ENCODE measurements around the gene ANGPTL3. TPM values are rescaled to one million over a fixed set of nuclear protein-coding genes. Genes with fewer than 3 reads are reported as not detected.
"Not testable (repeated sequence)": the region's sequence is repeated elsewhere in the genome, so short reads cannot be mapped to it uniquely, and the experiment has no call there.

ANGPTL3 gene, protein sequence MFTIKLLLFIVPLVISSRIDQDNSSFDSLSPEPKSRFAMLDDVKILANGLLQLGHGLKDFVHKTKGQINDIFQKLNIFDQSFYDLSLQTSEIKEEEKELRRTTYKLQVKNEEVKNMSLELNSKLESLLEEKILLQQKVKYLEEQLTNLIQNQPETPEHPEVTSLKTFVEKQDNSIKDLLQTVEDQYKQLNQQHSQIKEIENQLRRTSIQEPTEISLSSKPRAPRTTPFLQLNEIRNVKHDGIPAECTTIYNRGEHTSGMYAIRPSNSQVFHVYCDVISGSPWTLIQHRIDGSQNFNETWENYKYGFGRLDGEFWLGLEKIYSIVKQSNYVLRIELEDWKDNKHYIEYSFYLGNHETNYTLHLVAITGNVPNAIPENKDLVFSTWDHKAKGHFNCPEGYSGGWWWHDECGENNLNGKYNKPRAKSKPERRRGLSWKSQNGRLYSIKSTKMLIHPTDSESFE
- total RNA-seq: not detected in 2 replicates

DNA sequence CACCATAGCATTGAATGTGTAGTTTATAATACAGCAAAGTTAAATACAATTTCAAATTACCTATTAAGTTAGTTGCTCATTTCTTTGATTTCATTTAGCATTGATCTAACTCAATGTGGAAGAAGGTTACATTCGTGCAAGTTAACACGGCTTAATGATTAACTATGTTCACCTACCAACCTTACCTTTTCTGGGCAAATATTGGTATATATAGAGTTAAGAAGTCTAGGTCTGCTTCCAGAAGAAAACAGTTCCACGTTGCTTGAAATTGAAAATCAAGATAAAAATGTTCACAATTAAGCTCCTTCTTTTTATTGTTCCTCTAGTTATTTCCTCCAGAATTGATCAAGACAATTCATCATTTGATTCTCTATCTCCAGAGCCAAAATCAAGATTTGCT, at the start of gene ANGPTL3:
Gene ANGPTL3, plus strand, starts transcription at position 240 of the 400 bp plus-strand sequence. Its CDS starts 47 bp downstream, at position 287.
- Mint-ChIP-seq H3K27me3 (no peaks in the 10 kb centered on the region), H3K36me3 (ENCODE audit: low read depth) (no peaks in the 10 kb centered on the region), H3K4me1 (no peaks in the 10 kb centered on the region), H3K9me3 (no peaks in the 10 kb centered on the region), H3K27ac (no peak within 1 kb of the TSS), H3K4me3 (no peak within 1 kb of the TSS)
- ChIA-PET POLR2A (no interaction called here), CTCF (no interaction called here)
- ATAC-seq (ENCODE audit: low read depth) (no peak), DNase-seq (no peak)
- intact Hi-C loops (cut with micrococcal nuclease): no loop called here
- TF ChIP-seq, protein P1, sequence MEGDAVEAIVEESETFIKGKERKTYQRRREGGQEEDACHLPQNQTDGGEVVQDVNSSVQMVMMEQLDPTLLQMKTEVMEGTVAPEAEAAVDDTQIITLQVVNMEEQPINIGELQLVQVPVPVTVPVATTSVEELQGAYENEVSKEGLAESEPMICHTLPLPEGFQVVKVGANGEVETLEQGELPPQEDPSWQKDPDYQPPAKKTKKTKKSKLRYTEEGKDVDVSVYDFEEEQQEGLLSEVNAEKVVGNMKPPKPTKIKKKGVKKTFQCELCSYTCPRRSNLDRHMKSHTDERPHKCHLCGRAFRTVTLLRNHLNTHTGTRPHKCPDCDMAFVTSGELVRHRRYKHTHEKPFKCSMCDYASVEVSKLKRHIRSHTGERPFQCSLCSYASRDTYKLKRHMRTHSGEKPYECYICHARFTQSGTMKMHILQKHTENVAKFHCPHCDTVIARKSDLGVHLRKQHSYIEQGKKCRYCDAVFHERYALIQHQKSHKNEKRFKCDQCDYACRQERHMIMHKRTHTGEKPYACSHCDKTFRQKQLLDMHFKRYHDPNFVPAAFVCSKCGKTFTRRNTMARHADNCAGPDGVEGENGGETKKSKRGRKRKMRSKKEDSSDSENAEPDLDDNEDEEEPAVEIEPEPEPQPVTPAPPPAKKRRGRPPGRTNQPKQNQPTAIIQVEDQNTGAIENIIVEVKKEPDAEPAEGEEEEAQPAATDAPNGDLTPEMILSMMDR (IDR thresholded peaks at IDR 0.05): no peak

DNA sequence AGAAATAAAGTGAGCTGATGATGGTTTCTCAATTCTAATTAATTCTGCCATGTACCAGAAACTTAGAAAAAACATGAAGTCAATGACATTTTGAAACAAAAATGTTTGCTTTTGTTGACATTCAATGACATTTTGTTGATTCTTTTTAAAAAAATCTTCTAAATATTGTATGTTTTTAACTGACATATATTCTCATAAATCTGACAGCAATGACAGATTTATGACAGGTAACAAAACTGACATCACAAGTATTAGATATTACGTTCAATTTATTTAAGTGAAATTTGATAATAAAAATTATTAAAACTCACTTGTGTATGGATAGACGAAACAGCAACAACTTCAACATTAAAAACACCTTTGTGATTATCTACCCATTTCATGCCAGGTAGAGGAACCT, 36.0 kb upstream of the ANGPTL3 start:
- CTCF ChIA-PET: no interaction called here
- intact Hi-C loops (cut with micrococcal nuclease): no loop called here
- POLR2A ChIA-PET: no interaction called here

DNA sequence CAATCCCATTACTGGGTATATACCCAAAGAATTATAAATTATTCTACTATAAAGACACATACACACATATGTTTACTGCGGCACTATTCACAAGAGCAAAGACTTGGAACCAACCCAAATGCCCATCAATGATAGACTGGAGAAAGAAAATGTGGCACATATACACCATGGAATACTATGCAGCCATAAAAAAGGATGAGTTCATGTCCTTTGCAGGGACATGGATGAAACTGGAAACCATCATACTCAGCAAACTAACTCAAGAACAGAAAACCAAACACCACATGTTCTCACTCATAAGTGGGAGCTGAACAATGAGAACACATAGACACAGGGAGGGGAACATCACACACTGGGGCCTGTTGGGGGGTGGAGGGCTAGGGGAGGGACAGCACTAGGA, 30.1 kb upstream of the ANGPTL3 start:
- peaks cover 24% of the 10 kb centered on the region for H3K36me3 Mint-ChIP-seq (ENCODE audit: low read depth)
- H3K4me3 Mint-ChIP-seq; ATAC-seq (ENCODE audit: low read depth); CTCF ChIA-PET; DNase-seq; POLR2A ChIA-PET; H3K27me3 Mint-ChIP-seq; H3K27ac Mint-ChIP-seq; H3K9me3 Mint-ChIP-seq; intact Hi-C loops (cut with micrococcal nuclease): not testable (repeated sequence)
- H3K4me1 Mint-ChIP-seq: peaks cover 11% of the 10 kb centered on the region

More for the DNA sequence above, 36.0 kb upstream of the ANGPTL3 start:
- TF ChIP-seq, protein P1 (IDR thresholded peaks at IDR 0.05): no peak
- Mint-ChIP-seq H3K4me3 (no peak overlapping the region), H3K27me3 (no peaks in the 10 kb centered on the region), H3K4me1 (peaks cover 11% of the 10 kb centered on the region), H3K9me3 (no peaks in the 10 kb centered on the region), H3K36me3 (ENCODE audit: low read depth) (peaks cover 16% of the 10 kb centered on the region), H3K27ac (no peak overlapping the region)
- DNase-seq (no peak), ATAC-seq (ENCODE audit: low read depth) (no peak)

DNA sequence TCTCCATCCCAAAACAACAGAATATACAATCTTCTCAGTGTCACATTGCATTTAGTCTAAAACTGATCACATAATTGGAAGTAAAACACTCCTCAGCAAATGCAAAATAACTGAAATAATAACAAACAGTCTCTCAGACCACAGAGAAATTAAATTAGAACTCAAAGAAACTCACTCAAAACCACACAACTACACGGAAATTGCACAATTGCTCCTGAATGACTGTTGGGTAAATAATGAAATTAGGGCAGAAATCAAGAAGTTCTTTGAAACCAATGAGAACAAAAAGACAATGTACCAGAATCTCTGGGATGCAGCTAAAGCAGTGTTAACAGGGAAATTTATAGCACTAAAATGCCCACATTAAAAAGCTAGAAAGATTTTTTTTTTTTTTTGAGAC, 29.4 kb upstream of the ANGPTL3 start:
- CTCF ChIA-PET; H3K9me3 Mint-ChIP-seq; POLR2A ChIA-PET; intact Hi-C loops (cut with micrococcal nuclease); H3K4me3 Mint-ChIP-seq; DNase-seq; ATAC-seq (ENCODE audit: low read depth); H3K27ac Mint-ChIP-seq; H3K27me3 Mint-ChIP-seq: not testable (repeated sequence)
- H3K36me3 Mint-ChIP-seq (ENCODE audit: low read depth): peaks cover 29% of the 10 kb centered on the region
- peaks cover 11% of the 10 kb centered on the region for H3K4me1 Mint-ChIP-seq

DNA sequence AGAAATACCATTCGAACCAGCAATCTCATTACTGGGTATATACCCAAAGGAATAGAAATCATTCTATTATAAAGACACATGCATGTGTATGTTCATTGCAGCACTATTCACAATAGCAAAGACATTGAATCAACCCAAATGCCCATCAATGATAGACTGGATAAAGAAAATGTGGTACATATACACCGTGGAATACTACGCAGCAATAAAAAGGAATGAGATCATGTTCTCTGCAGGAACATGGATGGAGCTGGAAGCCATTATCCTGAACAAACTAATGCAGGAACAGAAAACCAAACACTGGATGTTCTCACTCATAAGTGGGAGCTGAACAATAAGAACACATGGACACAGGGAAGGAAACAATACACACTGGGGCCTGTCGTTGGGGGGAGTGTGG, 25.8 kb upstream of the ANGPTL3 start:
- POLR2A ChIA-PET; H3K9me3 Mint-ChIP-seq; intact Hi-C loops (cut with micrococcal nuclease); H3K27me3 Mint-ChIP-seq; H3K27ac Mint-ChIP-seq; H3K4me3 Mint-ChIP-seq; CTCF ChIA-PET; H3K4me1 Mint-ChIP-seq; ATAC-seq (ENCODE audit: low read depth); DNase-seq: not testable (repeated sequence)
- peaks cover 35% of the 10 kb centered on the region for H3K36me3 Mint-ChIP-seq (ENCODE audit: low read depth)

DNA sequence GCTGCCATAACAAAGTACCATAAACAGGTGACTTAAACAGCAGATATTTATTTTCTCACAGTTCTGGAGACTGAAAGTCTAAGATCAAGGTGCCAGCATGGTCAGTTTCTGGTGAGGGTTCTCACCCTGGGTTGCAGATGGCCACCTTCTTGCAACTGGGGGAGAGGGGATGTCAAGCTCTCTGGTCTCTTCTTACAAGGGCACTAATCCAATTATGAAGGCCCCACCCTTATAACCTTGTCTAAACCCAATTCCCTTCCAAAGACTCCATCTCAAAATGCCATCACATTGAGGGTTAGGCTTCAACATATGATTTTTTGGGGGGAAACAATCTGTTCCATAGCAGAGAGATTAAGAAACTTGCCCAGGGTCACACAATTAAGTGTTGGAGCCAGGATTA, 24.8 kb upstream of the ANGPTL3 start:
- no peak overlapping the region for H3K4me3 Mint-ChIP-seq
- DNase-seq: no peak
- ChIA-PET POLR2A (no interaction called here), CTCF (no interaction called here)
- no peak for ATAC-seq (ENCODE audit: low read depth)
- TF ChIP-seq, protein P1 (IDR thresholded peaks at IDR 0.05): no peak
- no peaks in the 10 kb centered on the region for H3K4me1 Mint-ChIP-seq
- peaks cover 32% of the 10 kb centered on the region for H3K36me3 Mint-ChIP-seq (ENCODE audit: low read depth)
- no peaks in the 10 kb centered on the region for H3K27me3 Mint-ChIP-seq
- intact Hi-C loops (cut with micrococcal nuclease): no loop called here
- no peak overlapping the region for H3K27ac Mint-ChIP-seq
- peaks cover 8% of the 10 kb centered on the region for H3K9me3 Mint-ChIP-seq
